GM12865 (cell line): ENCODE measurements around the gene WBP1.

Source experiments
- DNase-seq: peaks from one replicate; pipeline ENCODE4 v3.0.0; 2010; ENCODE audit warnings: low read depth
- H3K4me3 ChIP-seq: 2 replicates; pipeline ENCODE4 v1.5.1; 2011; ENCODE audit warnings: mild to moderate bottlenecking, low read depth, low read length, control low read depth
- CTCF ChIP-seq: IDR thresholded peaks from 2 replicates; pipeline ENCODE4 v1.5.1; 2011; ENCODE audit warnings: low read length, control low read depth, low read depth, inconsistent platforms; ENCODE audit not compliant: insufficient read depth; ENCODE audit errors: missing control alignments

WBP1 gene

GRCh38 chr2:74499267-74499939, 41.2 kb downstream of the WBP1 start, which contains the start of gene LBX2:
Gene LBX2 (minus strand): TSS chr2:74499603. CDS start chr2:74499537, 66 bp downstream.
- TF ChIP-seq CTCF: no peak
- DNase-seq: no peak
- peak within 1 kb of the TSS; percentile 43 for H3K4me3 ChIP-seq

GRCh38 chr2:74499940-74500577, 41.8 kb downstream of the WBP1 start:
- no peak for TF ChIP-seq CTCF
- DNase-seq: no peak
- no peak overlapping the region for H3K4me3 ChIP-seq

- no peak for DNase-seq
- H3K4me3 ChIP-seq: no peak overlapping the region
- no peak for TF ChIP-seq CTCF
Observed at GRCh38 chr2:74500578-74500946, 42.3 kb downstream of the WBP1 start.

GRCh38 chr2:74501335-74502071, 43.3 kb downstream of the WBP1 start:
- DNase-seq: no peak
- H3K4me3 ChIP-seq: no peak overlapping the region
- TF ChIP-seq CTCF: no peak

- DNase-seq: no peak
- TF ChIP-seq CTCF: no peak
- H3K4me3 ChIP-seq: peak overlapping the region; percentile 72
Observed at GRCh38 chr2:74502147-74502719, 44.0 kb downstream of the WBP1 start.

- peak overlapping the region; percentile 72 for H3K4me3 ChIP-seq
- TF ChIP-seq CTCF: peak; percentile 38
- peak; percentile 87 for DNase-seq
Observed at GRCh38 chr2:74502720-74503505, 44.7 kb downstream of the WBP1 start.
